WTC11 (cell line): Measurements from ENCODE around the gene RAB22A. TPM values are rescaled to one million over a fixed set of nuclear protein-coding genes. Genes with fewer than 3 reads are reported as not detected.
A peak's percentile ranks its signal among the peaks of the same experiment; 100 is the strongest.

Experiments used
- ATAC-seq: fragments of 200-7000 bp; cut with Tn5 transposase; 2 replicates; pipeline ENCODE4 v1.10.0; 2021; ENCODE audit warnings: mild to moderate bottlenecking, moderate library complexity
- CTCF ChIA-PET: fragments of 300-600 bp; sonication (Branson Sonifier 250); formaldehyde crosslinking; loops from one replicate; lab custom pipeline; 2021; ENCODE audit warnings: antibody characterized with exemption; lab: Charles Lee
- POLR2A ChIA-PET: fragments of 350-600 bp; sonication (Branson Sonifier 250); formaldehyde crosslinking; loops from one replicate; lab custom pipeline; 2021; ENCODE audit warnings: antibody characterized with exemption; lab: Charles Lee
- DNase-seq: peaks from one replicate; pipeline ENCODE4 v3.0.0; 2021; ENCODE audit warnings: low spot score
- H3K27ac Mint-ChIP-seq: 2 replicates; pipeline ENCODE4 v1.8.0; 2021; ENCODE audit warnings: mixed read lengths
- H3K27me3 Mint-ChIP-seq: 2 replicates; pipeline ENCODE4 v1.8.0; 2021; ENCODE audit warnings: low read depth, mild to moderate bottlenecking, moderate library complexity, mixed read lengths
- H3K36me3 Mint-ChIP-seq: 2 replicates; pipeline ENCODE4 v1.8.0; 2021; ENCODE audit warnings: mixed read lengths
- H3K4me1 Mint-ChIP-seq: 2 replicates; pipeline ENCODE4 v1.8.0; 2022; ENCODE audit warnings: mixed read lengths
- H3K4me3 Mint-ChIP-seq: 2 replicates; pipeline ENCODE4 v1.8.0; 2021; ENCODE audit warnings: mild to moderate bottlenecking, moderate library complexity, mixed read lengths
- H3K9me3 Mint-ChIP-seq: 2 replicates; pipeline ENCODE4 v1.8.0; 2021; ENCODE audit warnings: mixed read lengths
- AFF4 ChIP-seq: sonication (generic); formaldehyde crosslinking; IDR thresholded peaks from 2 replicates; pipeline ENCODE4 v1.8.1; 2023; ENCODE audit warnings: mild to moderate bottlenecking, missing genetic modification reagents, borderline replicate concordance
- AR ChIP-seq: fragments of 250-450 bp; sonication (Bioruptor Pico); IDR thresholded peaks from 2 replicates; pipeline ENCODE4 v1.9.0; 2021; ENCODE audit warnings: mild to moderate bottlenecking
- CREB1 ChIP-seq: sonication (generic); formaldehyde crosslinking; IDR thresholded peaks from 2 replicates; pipeline ENCODE4 v1.8.0; 2023; ENCODE audit warnings: mild to moderate bottlenecking, missing genetic modification reagents
- FOXJ3 ChIP-seq: sonication (generic); formaldehyde crosslinking; IDR thresholded peaks from 2 replicates; pipeline ENCODE4 v1.9.0; 2021; ENCODE audit warnings: missing genetic modification reagents, mild to moderate bottlenecking, borderline replicate concordance
- PRDM15 ChIP-seq: sonication (generic); formaldehyde crosslinking; IDR thresholded peaks from 2 replicates; pipeline ENCODE4 v1.8.0; 2022; ENCODE audit warnings: missing genetic modification reagents
- STAT6 ChIP-seq: sonication (generic); formaldehyde crosslinking; conservative IDR thresholded peaks from 2 replicates; pipeline ENCODE4 v1.8.1; 2023; ENCODE audit warnings: mild to moderate bottlenecking, low read depth, missing genetic modification reagents, moderate library complexity
- ZBTB21 ChIP-seq: sonication (generic); formaldehyde crosslinking; IDR thresholded peaks from 2 replicates; pipeline ENCODE4 v1.8.1; 2023; ENCODE audit warnings: mild to moderate bottlenecking, missing genetic modification reagents, borderline replicate concordance
- ZNF281 ChIP-seq: sonication (generic); formaldehyde crosslinking; IDR thresholded peaks from 2 replicates; pipeline ENCODE4 v1.8.0; 2023; ENCODE audit warnings: mild to moderate bottlenecking, missing genetic modification reagents
- ZSCAN18 ChIP-seq: fragments of 250-450 bp; sonication (Bioruptor Pico); IDR thresholded peaks from 2 replicates; pipeline ENCODE4 v2.1.2; 2022; ENCODE audit warnings: mild to moderate bottlenecking, moderate library complexity
- total RNA-seq: library from RNA; stranded (reverse); gene quantifications from 3 replicates; pipeline ENCODE4 v1.2.3, GENCODE V29; 2021

The RAB22A gene
- total RNA-seq, 1 experiment from 2014 or later = 6.0 TPM

- Mint-ChIP-seq H3K27ac (peak overlapping the region; percentile 81), H3K27me3 (no peaks in the 10 kb centered on the region), H3K4me3 (peak overlapping the region; percentile 26; the same call in 1 of the 2 replicates), H3K36me3 (no peaks in the 10 kb centered on the region), H3K4me1 (peaks cover 38% of the 10 kb centered on the region), H3K9me3 (no peaks in the 10 kb centered on the region)
- TF ChIP-seq ZSCAN18 = no peak
- no peak for TF ChIP-seq FOXJ3 (CRISPR knock-in tag)
- TF ChIP-seq STAT6 (CRISPR knock-in tag) = no peak
- no peak for TF ChIP-seq ZNF281 (CRISPR knock-in tag)
- TF ChIP-seq AFF4 (CRISPR knock-in tag) = no peak
- no peak for TF ChIP-seq AR
- TF ChIP-seq ZBTB21 (CRISPR knock-in tag) = no peak
- TF ChIP-seq PRDM15 (CRISPR knock-in tag) = peak; percentile 79
- no peak for TF ChIP-seq CREB1 (CRISPR knock-in tag)
- ChIA-PET POLR2A (interaction anchor here (1.1 to 2.3 kb wide), 2 partner anchors 11 to 49 kb away, joined by 6 to 9 read pairs; partner anchors contain the start of gene VAPB), CTCF (no interaction called here)
- DNase-seq (no peak), ATAC-seq (peak; percentile 78)
Observed at GRCh38 chr20:58399926-58400325, 90.4 kb downstream of the RAB22A start.
